Measurements from ENCODE around the gene POGLUT2. TPM values are rescaled to one million over a fixed set of nuclear protein-coding genes. Genes with fewer than 3 reads are reported as not detected.

POGLUT2 gene
- polyA plus RNA-seq, 1 of the 3 experiments (the other 2 are of a cell fraction) = 10.2 TPM

DNA sequence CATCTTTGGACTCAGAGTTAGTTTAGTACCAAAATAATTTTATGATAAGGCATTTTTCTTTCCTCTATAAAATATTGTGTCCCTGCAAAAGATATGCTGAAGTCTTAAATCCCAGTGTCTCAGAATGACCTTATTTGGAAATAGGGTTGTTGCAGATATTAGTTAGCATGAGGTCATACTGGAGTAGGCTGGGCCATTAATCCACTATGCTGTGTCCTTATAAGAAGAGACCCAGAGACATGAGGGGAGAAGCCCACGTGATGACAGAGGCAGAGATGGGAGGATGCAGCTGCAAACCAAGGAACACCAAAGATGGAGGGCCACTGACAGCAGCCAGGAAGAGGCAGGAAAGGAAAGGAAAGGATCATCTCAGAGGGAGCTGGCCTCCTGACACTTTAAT lies 6.4 kb downstream of the POGLUT2 start:
- Histone ChIP-seq H2AFZ (ENCODE audit: low read depth) (no peak overlapping the region), H3F3A (replicated peaks; ENCODE audit: insufficient read depth) (no peaks in the 10 kb centered on the region), H4K20me1 (ENCODE audit: insufficient read depth) (no peaks in the 10 kb centered on the region), H3K36me3 (replicated peaks in 1 of 2; ENCODE audit: control insufficient read depth in 1 of 2, insufficient read depth in 2 of 2, low read length in 1 of 2) (peaks cover 27 to 46% of the 10 kb centered on the region in 2 experiments), H3K4me2 (no peak overlapping the region), H3K27me3 (ENCODE audit: insufficient read depth) (no peaks in the 10 kb centered on the region), H3K79me2 (ENCODE audit: insufficient read depth) (0 out of 2 replicates have a peak, but pooled peaks cover 4% of the 10 kb centered on the region), H3K4me3 (ENCODE audit: low read depth in 2 of 2, low read length in 1 of 2) (no peak overlapping the region), H3K9me3 (no peaks in the 10 kb centered on the region), H3K4me1 (ENCODE audit: control insufficient read depth in 1 of 2, insufficient read depth in 2 of 2, low read depth in 1 of 2, low read length in 1 of 2) (no peaks in the 10 kb centered on the region), H3K27ac (ENCODE audit: low read depth in 2 of 2, low read length in 1 of 2) (no peak overlapping the region), H3K9me2 (no peaks in the 10 kb centered on the region), H3K9ac (no peak overlapping the region)
- WGBS (ENCODE audit: low lambda C conversion rate) = 67% methylated on average over 1 of the region's 1 CpG
- DNase-seq = no peak
- ChIA-PET POLR2A (no interaction called here), CTCF (interaction anchor here (1.1 kb wide), 1 partner anchor 55 kb away, joined by 3 read pairs; no protein-coding TSS in a partner anchor)
- no peak for TF ChIP-seq NFIC (IDR thresholded peaks at IDR 0.05; ENCODE audit: borderline replicate concordance)
- TF ChIP-seq GABPA (IDR thresholded peaks at IDR 0.05; ENCODE audit: low read depth) = no peak
- no peak for TF ChIP-seq RCOR1 (IDR thresholded peaks at IDR 0.05; ENCODE audit: low read length)
- TF ChIP-seq FOXM1 (IDR thresholded peaks at IDR 0.05; ENCODE audit: low read depth) = no peak
- TF ChIP-seq, protein P1, sequence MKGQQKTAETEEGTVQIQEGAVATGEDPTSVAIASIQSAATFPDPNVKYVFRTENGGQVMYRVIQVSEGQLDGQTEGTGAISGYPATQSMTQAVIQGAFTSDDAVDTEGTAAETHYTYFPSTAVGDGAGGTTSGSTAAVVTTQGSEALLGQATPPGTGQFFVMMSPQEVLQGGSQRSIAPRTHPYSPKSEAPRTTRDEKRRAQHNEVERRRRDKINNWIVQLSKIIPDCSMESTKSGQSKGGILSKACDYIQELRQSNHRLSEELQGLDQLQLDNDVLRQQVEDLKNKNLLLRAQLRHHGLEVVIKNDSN (IDR thresholded peaks at IDR 0.05; ENCODE audit: borderline replicate concordance, low read depth) = no peak
- no peak for TF ChIP-seq PBX3 (IDR thresholded peaks at IDR 0.05)
- no peak for TF ChIP-seq CTCF (IDR thresholded peaks at IDR 0.05)
- no peak for TF ChIP-seq FOXJ3 (CRISPR knock-in tag; IDR thresholded peaks at IDR 0.05)

GRCh38 chr13:102788683-102789082 lies 10.1 kb downstream of the POGLUT2 start:
- DNase-seq = no peak
- H3K4me3 ChIP-seq (ENCODE audit: low read depth in 2 of 2, low read length in 1 of 2) = no peak overlapping the region
- CTCF ChIA-PET = no interaction called here
- H3K9ac ChIP-seq = no peak overlapping the region
- H4K20me1 ChIP-seq (ENCODE audit: insufficient read depth) = no peaks in the 10 kb centered on the region
- H3F3A ChIP-seq (replicated peaks; ENCODE audit: insufficient read depth) = no peaks in the 10 kb centered on the region
- no peak overlapping the region for H3K27ac ChIP-seq (ENCODE audit: low read depth in 2 of 2, low read length in 1 of 2)
- 100% methylated on average over 6 of the region's 8 CpGs for WGBS (ENCODE audit: low lambda C conversion rate)
- H3K36me3 ChIP-seq (replicated peaks in 1 of 2; ENCODE audit: control insufficient read depth in 1 of 2, insufficient read depth in 2 of 2, low read length in 1 of 2) = peaks cover 25 to 66% of the 10 kb centered on the region in 2 experiments
- POLR2A ChIA-PET = no interaction called here
- H3K79me2 ChIP-seq (ENCODE audit: insufficient read depth) = no peaks in the 10 kb centered on the region
- no peak overlapping the region for H3K4me2 ChIP-seq
- no peak overlapping the region for H2AFZ ChIP-seq (ENCODE audit: low read depth)
- no peaks in the 10 kb centered on the region for H3K4me1 ChIP-seq (ENCODE audit: control insufficient read depth in 1 of 2, insufficient read depth in 2 of 2, low read depth in 1 of 2, low read length in 1 of 2)
- no peaks in the 10 kb centered on the region for H3K9me3 ChIP-seq
- H3K27me3 ChIP-seq (ENCODE audit: insufficient read depth) = no peaks in the 10 kb centered on the region
- no peaks in the 10 kb centered on the region for H3K9me2 ChIP-seq
- TF ChIP-seq, protein P2, sequence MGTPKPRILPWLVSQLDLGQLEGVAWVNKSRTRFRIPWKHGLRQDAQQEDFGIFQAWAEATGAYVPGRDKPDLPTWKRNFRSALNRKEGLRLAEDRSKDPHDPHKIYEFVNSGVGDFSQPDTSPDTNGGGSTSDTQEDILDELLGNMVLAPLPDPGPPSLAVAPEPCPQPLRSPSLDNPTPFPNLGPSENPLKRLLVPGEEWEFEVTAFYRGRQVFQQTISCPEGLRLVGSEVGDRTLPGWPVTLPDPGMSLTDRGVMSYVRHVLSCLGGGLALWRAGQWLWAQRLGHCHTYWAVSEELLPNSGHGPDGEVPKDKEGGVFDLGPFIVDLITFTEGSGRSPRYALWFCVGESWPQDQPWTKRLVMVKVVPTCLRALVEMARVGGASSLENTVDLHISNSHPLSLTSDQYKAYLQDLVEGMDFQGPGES (IDR thresholded peaks at IDR 0.05; ENCODE audit: low read depth, low read length) = no peak
- TF ChIP-seq PBX3 (IDR thresholded peaks at IDR 0.05) (no peak), EZH2phosphoT487 (IDR thresholded peaks at IDR 0.05; ENCODE audit: borderline replicate concordance, low read depth) (no peak), FOXM1 (IDR thresholded peaks at IDR 0.05; ENCODE audit: low read depth) (no peak), USF2 (IDR thresholded peaks at IDR 0.05; ENCODE audit: borderline replicate concordance, low read depth, low read length) (no peak), FOSL2 (IDR thresholded peaks at IDR 0.05; ENCODE audit: borderline replicate concordance, low read depth) (no peak), GATA2 (CRISPR knock-in tag; IDR thresholded peaks at IDR 0.05) (no peak), TCF12 (IDR thresholded peaks at IDR 0.05) (no peak)
- TF ChIP-seq, protein P1 (IDR thresholded peaks at IDR 0.05; ENCODE audit: borderline replicate concordance, low read depth) = no peak
